HG02588 (cell line): ENCODE data around the gene AQP7.
"Not testable (repeated sequence)": the region's sequence is repeated elsewhere in the genome, so short reads cannot be mapped to it uniquely, and the experiment has no call there.

ENCODE experiments used
- ATAC-seq: cut with Tn5 transposase; IDR thresholded peaks from one replicate; pipeline ENCODE4 v1.9.1; 2021; ENCODE audit warnings: mild to moderate bottlenecking, moderate library complexity; ENCODE audit not compliant: unreplicated experiment

The AQP7 gene

DNA sequence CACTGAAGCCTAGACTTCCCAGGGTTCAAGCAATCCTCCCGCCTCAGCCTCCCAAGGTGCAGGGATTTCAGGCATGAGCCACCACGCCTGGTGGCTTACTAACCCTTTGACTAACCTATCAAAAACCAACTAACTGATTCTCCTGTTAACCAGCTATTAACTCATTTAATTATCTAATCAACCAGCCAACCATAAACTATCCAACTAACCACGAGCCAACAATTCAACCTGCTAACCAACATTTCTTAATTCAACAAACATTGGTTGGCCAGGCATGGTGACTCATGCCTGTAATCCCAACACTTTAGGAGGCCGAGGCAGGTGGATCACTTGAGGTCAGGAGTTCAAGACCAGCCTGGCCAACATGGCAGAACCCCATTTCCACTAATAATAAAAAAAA is 3.3 kb downstream of the AQP7 start:
- not testable (repeated sequence) for ATAC-seq

DNA sequence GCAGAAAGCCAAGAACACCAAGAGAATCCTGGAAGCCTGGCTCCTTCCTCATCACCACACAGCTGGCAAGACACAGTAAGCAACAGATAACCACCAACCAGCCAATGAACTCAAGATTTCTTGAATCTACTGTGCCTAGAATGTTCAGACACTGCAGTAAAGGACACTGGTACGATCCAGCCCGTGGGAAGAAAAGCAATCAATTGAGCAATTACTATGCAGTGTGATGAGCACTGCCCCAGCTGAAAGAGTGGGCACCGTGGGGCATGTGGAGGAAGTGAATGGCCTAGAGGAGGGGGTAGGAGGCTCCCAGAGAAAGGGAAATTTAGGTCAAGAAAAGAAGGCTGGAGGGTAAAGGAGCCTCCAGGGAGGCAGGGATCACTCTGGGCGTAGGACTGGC is 4.6 kb downstream of the AQP7 start:
- not testable (repeated sequence) for ATAC-seq

DNA sequence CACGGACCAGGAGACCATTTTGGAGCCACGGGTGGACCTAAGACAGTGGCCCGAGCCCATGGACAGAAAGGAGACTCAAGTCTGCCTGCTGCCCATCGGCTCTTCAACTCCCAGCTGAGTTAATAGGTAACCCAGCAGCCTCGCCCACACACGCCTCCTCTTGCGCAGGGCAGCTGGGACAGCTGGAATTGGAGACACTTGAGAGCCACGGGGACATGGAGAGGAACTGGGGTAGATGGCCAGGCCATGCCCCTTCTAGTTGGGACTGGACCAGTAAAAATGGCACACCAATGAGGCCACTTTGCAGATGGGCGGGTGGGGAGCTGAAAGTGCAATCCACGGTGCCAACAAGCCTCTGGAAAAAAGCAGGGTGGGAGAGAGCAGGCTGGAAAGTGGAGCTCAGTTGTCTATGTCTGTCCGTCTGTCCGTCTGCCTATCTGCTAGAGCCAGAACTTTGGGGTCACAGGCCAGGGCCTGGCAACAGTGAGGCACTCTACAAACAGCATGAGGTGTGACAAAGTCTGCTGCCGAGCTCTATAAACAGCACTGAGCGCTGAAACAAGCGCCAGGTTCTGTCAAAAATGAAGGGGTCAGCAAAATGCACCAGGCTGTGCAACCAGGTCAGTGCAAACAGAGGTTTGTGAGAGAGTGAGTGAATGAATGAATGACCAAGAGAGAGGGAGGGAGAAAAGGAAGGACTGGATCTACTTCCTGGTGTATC is 7.0 kb downstream of the AQP7 start:
- not testable (repeated sequence) for ATAC-seq

DNA sequence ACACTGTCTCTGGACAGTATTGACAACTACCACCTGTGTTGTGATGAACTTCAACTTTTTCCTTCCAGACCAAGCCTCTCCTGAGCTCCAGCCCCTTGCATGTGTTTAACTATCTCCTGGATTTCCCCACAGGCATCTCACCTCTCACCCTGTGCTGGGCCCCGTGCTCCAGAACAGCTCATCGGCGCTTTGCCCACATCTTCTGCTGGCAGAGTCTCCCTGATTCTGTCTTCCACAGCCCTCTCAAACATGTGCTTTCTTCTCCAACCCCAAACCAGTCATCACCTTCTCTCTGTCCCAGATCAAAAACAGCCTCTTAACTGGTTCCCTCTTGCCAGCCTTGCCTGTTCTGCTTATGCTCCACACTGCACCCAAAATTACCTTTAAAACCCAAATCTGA is 8.4 kb downstream of the AQP7 start:
- ATAC-seq: not testable (repeated sequence)

DNA sequence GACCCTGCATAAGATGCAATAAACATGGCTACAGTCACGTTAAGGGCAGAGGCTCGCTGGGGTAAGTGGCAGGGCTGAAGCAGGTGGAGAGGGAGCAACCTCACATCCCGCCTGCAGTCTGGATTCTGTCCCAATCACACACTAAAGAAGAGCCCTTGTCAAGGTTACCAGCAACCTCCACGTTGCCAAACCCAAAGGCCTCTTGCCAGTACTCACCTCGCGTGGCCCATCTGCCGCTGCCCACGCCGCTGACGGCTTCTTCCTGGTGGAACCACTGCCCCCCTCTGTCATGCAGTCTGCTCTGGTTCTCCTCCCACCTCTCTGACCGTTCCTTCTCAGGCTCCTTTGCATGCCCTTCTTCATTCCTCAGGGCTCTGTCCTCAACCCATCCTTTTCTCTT is 8.8 kb downstream of the AQP7 start:
- ATAC-seq: no peak

DNA sequence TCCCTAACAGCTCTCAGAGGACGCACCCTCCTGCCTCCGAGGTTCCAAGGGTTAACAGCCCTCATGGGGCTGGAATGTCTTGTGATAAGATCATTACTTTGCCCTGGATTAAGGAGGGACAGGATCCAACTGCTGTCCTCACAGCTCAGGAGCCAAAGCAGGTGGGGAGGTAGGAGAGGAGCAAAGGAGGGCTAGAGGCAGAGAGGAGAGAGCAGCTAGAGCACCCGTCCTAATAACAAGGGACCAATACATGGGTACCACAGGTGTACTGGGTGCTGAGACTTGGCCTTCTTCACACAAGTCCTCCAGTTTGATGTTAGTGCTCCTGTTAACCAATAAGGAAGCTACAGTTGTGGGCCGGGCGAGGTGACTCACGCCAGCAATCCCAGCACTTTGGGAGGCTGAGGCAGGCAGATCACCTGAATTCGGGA is 9.8 kb downstream of the AQP7 start:
- not testable (repeated sequence) for ATAC-seq

DNA sequence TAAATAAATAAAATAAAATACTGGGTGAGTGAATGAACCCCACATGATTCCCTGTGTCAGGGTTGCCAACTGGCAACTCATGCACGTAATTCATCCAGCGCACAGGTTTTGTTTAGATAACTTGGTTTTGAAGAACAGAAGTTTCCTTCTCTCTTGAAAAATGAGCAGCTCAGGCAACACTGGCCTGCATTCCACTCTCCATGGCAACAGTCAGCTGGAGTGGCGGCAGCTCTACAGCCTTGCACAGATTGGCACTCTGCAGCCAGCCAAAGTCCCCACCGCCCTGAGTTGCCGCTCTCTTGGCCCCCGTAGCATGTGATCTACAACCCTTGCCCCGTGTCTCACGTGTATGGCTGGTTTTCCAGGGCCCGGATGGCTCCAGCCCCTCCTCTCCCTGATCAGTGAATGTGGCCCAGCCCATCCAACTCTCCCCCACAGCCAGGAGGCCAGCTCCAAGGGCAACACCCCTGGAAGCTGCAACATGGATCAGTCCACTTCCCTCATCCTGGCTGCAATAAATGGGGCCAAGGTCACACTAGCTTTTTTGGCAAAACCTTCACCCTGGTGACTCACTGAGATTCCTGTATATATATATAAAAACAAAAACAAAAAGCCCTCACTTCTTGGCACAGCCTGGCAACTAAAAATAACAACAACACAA is 11.1 kb downstream of the AQP7 start:
- not testable (repeated sequence) for ATAC-seq

DNA sequence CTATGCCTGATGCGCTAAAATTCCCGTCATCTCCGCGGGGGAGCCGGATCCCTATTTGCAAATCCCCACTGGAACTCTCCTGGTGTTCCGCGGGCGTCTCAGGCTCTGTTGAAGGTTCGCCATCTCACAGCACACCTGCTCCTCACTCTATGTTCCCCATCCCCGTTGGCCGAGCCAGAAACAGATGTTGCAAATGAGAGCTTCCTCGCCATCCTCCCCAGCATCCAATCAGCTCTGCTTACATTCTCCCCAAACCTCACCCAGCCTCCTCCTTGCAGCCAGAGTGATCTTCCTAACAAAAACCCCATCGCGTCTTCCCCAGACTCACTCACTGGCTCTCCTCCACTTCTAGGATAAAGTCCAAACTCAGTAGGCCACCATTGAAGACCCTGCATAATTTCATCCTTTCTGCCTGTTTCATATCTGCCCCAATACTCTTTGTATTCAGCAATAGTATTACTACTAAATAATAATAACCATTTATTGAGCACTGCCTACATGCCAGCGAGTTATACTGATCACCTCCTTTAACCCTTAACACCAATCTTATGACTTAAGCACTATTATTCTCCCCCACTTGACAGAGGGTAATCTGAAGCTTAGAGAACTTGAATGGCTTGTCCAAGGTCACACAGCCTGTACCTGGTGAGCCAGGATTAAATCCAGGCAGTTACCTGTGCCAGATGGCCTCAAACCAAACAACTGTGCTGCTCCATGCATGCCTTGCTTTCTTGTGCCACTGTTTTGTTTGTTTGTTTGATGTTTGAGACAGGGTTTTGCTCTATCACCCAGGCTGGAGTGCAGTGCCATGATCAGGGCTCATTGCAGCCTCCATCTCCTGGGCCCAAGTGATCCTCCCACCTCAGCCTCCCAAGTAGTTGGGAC is 14.0 kb downstream of the AQP7 start:
- no peak for ATAC-seq

DNA sequence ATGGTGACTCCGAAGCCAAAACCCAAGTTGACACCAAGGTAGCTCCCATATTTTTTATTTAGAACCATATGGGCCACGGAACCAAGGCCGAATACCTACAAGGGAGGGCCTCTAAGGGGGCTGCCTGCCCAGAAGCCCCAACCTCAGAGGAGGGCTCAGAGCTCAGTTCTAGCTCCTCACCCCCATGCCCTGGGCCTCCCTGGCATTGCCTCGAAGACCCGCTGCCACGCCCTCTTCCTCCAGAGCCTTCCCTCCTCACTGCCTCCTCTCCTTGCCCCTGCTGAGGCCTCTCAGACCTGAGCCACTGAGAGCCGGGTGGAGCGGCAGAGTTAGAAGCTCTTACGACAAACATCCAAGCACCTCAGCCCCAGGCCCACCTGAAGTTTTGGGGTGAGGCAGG is 15.4 kb downstream of the AQP7 start:
- ATAC-seq: not testable (repeated sequence)

DNA sequence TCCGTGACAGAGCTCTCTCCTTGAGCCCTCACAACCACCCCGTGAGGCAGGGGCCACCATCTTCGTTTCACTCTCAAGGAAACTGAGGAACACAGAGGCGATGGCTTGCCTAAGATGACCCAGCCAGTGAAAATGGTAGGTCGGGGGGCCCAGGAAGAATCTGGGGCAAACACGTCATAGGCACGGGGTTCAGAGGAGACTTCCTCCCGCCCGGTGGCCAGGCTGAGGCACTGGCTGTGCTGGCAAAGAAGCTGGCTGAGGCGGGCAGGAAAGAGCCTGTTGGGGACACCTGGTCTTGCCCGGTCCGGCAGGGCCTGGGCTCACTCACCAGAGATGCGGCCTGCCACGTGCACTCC is 15.7 kb downstream of the AQP7 start:
- not testable (repeated sequence) for ATAC-seq

DNA sequence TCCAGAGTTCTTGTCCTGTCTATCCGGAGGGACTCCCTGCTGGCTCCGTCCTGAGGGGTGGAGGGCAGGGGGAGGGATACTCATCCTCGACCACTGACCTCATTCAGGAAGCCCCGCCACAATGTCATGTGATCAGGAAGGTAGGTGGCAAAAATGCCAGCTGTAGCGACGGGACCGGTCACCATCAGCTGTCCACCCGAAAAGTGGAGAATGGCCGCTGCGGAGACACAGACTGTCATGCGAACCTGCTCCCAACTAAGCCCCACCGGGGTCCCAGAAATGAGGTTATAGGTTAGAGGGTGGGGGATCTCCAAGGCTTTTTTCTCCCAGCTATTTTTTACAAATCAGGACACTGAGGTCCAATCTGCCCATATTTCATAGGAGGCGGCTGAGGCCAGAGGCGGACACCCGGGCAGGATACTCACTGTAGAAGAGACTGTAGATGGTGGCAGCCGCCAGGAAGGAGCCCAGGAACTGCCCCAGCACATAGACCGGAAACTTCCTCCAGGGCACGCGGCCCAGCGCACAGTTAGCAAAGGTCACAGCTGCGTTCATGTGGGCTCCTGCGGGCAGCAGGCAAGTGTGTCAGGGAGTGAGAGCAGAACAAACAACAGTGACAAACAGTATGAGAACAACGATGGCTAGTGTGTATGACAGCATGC is 16.3 kb downstream of the AQP7 start:
- not testable (repeated sequence) for ATAC-seq

DNA sequence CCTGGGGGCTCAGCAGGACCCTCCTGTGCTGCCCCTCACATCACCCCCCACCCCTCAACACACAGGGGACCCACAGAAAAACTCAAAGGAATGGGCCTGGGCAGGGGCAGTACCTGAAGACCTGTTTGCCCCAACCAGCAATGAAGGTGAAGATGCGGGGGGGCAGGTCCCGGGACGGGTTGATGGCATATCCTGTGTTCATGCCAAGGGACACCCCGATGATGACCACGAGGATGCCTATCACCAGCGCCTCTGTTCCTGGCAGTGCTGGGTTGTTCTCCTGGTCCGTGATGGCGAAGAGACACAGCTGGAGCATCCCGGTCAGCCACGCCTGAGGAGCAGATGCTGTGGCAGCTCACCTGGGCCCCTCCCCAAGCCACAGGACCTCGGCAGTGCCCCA is 16.8 kb downstream of the AQP7 start:
- ATAC-seq: not testable (repeated sequence)

DNA sequence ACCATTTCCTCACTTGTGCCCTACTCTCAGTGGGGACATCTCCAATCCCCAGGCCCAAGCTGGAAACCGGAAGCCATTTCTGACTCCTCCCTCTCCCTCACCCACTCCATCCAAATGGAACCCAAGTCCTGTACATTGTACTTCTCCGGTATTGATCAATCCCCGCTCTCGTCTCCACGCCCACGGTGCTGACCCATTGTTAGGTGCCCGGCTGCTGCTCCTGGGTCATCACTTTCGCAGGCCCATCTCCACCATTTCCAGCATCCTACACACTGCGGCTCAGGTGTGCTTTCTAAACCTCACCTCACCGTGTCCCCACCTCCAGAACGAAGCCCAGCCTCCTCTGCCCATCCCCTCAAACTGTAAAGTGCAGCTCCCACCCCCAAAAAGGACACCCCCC is 19.0 kb downstream of the AQP7 start:
- not testable (repeated sequence) for ATAC-seq

DNA sequence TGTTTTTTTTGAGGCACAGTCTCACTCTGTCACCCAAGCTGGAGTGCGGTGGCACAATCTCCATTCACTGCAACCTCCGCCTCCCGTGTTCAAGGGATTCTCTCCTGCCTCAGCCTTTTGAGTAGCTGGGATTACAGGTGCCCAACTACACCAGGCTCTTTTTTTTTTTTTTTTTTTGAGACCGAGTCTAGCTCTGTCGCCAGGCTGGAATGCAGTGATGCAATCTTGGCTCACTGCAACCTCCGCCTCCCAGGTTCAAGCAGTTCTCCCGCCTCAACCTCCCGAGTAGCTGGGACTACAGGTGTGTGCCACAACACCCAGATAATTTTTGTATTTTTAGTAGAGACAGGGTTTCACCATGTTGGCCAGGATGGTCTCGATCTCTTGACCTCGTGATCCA is 20.0 kb downstream of the AQP7 start:
- not testable (repeated sequence) for ATAC-seq

DNA sequence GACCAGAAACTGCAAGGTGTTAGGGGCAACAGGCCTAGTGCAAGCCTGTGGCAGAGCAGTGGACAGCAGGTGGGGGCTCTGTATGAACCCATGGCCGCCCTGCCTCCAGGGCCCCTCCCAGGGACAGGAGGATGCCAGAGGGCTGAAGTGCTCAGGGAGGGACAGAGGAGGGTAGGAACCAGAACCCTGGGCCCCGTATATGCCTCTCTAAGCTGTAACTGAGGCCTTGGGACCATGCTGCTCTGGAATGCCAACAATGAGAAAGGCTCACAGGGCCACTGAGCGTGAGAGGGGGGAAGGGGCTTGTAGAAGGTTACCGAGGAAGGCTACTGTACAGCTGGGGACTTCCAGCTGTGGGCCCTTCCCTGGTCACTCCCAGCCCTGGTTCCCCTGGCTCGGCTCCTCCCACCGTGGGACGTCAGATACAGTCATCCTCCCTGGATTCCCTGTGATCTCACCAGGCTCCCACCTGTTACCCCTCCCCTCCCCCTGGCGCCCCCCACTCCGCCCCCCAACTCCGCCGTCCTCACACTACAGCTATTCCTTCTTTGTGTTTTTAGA is 21.1 kb downstream of the AQP7 start:
- ATAC-seq: no peak

DNA sequence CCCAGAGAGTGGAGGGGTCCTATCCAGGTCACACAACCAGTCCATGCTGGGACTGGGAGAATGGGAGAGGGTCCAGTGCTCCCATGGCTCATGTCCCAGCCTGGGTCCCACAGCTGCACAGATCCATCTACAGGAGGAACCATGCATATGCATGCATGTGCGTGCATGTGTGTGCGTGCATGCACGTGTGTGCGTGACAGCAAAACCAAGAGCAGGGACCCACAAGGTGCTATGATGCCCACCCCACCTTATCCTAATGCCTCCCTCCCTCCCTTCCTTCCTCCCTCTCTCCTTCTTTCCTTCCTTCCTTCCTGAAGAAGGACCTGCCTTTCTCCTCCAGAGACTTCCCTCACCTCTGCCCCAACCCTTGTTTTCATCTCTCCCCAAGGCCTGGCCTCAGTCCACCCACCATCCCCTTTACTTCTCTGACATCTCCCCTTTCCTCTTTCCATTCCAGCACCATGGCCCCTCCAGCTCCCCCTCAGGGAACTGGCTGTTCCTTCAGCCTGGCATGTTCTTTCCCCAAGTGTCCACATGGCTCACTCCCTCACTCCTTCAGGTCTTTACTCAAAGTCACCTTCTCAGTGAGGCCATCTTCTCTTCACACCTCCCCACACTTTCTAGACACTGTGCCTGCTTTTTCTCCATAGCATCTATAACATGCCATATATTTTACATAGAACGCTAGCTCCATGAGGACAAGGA is 21.8 kb downstream of the AQP7 start:
- no peak for ATAC-seq

DNA sequence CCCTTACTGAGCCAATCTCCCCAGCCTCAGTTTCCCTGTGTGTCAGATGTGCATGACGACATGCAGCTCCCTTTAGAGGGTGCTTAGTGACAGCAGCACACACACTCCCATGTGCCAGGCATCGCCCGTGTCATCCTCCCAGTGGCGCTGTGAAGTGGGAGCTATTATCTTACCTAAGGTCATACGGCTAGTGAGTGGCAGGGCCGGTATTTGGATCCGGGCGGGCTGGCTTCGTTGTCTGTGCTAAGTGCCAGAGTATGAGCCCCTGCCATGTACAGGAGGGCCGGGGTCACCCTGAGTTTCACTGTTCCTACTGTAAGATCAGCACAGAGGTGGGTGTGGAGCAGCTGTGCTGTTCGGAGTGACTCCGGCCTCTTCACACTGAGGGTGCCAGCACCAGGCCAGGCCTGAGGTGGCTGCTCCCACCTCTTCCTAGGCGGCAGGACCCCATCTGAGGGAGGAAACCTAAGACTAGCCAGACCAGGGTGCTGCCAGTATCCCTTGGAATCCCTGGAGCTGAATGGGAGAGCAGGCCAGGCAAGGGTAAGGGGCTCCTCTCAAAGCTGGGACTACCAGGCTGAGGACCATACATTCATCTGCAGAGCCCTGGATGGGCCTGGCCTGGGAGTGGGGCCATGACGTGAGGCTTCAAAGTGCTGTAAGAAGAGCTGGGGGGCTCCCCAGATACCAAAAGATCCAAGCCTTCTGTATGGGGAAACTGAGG is 22.5 kb downstream of the AQP7 start:
- no peak for ATAC-seq

DNA sequence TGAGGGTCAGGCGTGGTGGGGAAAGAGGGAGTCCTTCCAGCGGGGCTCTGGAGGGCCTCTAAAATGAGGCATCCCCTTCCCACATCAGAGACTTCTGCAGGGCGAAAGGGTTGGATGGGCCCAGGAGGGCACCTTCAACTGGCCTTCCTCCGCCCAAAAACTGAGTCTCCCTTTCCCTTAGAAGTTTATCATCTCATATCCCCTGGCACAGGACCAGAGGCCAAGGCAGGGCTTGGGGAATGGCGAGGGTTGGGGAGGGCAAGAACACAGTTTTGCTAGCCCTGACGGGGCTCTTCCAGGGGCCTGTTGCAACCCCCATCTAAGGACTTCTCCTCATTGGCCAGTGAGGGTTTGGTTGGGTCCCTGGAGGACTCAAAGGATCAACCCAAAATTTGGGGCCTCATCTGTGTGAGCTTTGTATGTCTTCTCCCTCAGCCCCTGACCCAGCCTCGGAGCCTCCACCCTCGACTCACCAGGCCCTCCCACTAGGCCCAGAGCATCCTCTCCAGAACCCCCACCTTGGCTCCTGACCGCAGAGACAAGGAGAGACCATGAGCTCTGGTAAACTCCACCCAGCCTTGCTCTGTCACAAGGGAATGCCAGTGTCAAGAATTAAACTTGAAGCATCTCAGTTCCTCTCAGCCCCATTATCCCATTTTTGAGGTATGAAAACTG is 24.1 kb downstream of the AQP7 start:
- no peak for ATAC-seq
